ENCODE results near the gene XRRA1. TPM values are rescaled to one million over a fixed set of nuclear protein-coding genes. Genes with fewer than 3 reads are reported as not detected.

Gene XRRA1
- total RNA-seq, 1 experiment from 2014 or later = 1.1 TPM

GRCh38 chr11:74957937-74958629 is 9.2 kb upstream of the XRRA1 start:
- H3K27me3 ChIP-seq = no peaks in the 10 kb centered on the region
- no peak for DNase-seq
- no peak overlapping the region for H3K4me3 ChIP-seq
- H3K9me3 ChIP-seq = no peaks in the 10 kb centered on the region
- H3K36me3 ChIP-seq = peaks cover 48% of the 10 kb centered on the region

GRCh38 chr11:74956397-74957015 is 7.6 kb upstream of the XRRA1 start:
- no peak overlapping the region for H3K4me3 ChIP-seq
- H3K27me3 ChIP-seq = no peaks in the 10 kb centered on the region
- H3K36me3 ChIP-seq = peaks cover 49% of the 10 kb centered on the region
- H3K9me3 ChIP-seq = no peaks in the 10 kb centered on the region
- no peak for DNase-seq

- Histone ChIP-seq H3K27me3 (no peaks in the 10 kb centered on the region), H3K9me3 (no peaks in the 10 kb centered on the region), H3K4me3 (no peak overlapping the region), H3K36me3 (peaks cover 45% of the 10 kb centered on the region)
- no peak for DNase-seq
These were observed 5.3 kb upstream of the XRRA1 start for GRCh38 chr11:74954199-74954598.

- DNase-seq = no peak
- no peaks in the 10 kb centered on the region for H3K9me3 ChIP-seq
- no peak overlapping the region for H3K4me3 ChIP-seq
- H3K36me3 ChIP-seq = peaks cover 45% of the 10 kb centered on the region
- no peaks in the 10 kb centered on the region for H3K27me3 ChIP-seq
These were observed 4.6 kb upstream of the XRRA1 start for GRCh38 chr11:74953451-74953850.

- Histone ChIP-seq H3K27me3 (no peaks in the 10 kb centered on the region), H3K9me3 (no peaks in the 10 kb centered on the region), H3K36me3 (peaks cover 39% of the 10 kb centered on the region), H3K4me3 (no peak overlapping the region)
- no peak for DNase-seq
These were observed 3.9 kb upstream of the XRRA1 start for GRCh38 chr11:74952752-74953151.

- DNase-seq = no peak
- no peak overlapping the region for H3K4me3 ChIP-seq
- H3K27me3 ChIP-seq = no peaks in the 10 kb centered on the region
- H3K9me3 ChIP-seq = no peaks in the 10 kb centered on the region
- H3K36me3 ChIP-seq = peaks cover 35% of the 10 kb centered on the region
These were observed 2.3 kb upstream of the XRRA1 start for GRCh38 chr11:74951226-74951625.

GRCh38 chr11:74950374-74950969 is 1.6 kb upstream of the XRRA1 start:
- Histone ChIP-seq H3K36me3 (peaks cover 35% of the 10 kb centered on the region), H3K27me3 (no peaks in the 10 kb centered on the region), H3K4me3 (peak overlapping the region; percentile 92), H3K9me3 (no peaks in the 10 kb centered on the region)
- DNase-seq = no peak

GRCh38 chr11:74949753-74950137 is 854 bp upstream of the XRRA1 start:
- Histone ChIP-seq H3K36me3 (peaks cover 32% of the 10 kb centered on the region), H3K9me3 (no peaks in the 10 kb centered on the region), H3K4me3 (peak overlapping the region; percentile 92), H3K27me3 (no peaks in the 10 kb centered on the region)
- no peak for DNase-seq

- peak overlapping the region; percentile 92 for H3K4me3 ChIP-seq
- DNase-seq = peak; percentile 1
- H3K36me3 ChIP-seq = peaks cover 27% of the 10 kb centered on the region
- H3K27me3 ChIP-seq = no peaks in the 10 kb centered on the region
- H3K9me3 ChIP-seq = no peaks in the 10 kb centered on the region
These were observed 369 bp downstream of the XRRA1 start for GRCh38 chr11:74948546-74948897.

- DNase-seq = no peak
- no peaks in the 10 kb centered on the region for H3K9me3 ChIP-seq
- H3K36me3 ChIP-seq = peaks cover 10% of the 10 kb centered on the region
These were observed 6.7 kb downstream of the XRRA1 start for GRCh38 chr11:74942073-74942759.

GRCh38 chr11:74941492-74941891 is 7.4 kb downstream of the XRRA1 start:
- H3K9me3 ChIP-seq = no peaks in the 10 kb centered on the region
- peaks cover 11% of the 10 kb centered on the region for H3K36me3 ChIP-seq
- no peaks in the 10 kb centered on the region for H3K27me3 ChIP-seq
- H3K4me3 ChIP-seq = no peak overlapping the region
- no peak for DNase-seq

More at GRCh38 chr11:74942073-74942759, 6.7 kb downstream of the XRRA1 start:
- Histone ChIP-seq H3K27me3 (no peaks in the 10 kb centered on the region), H3K4me3 (no peak overlapping the region)

GRCh38 chr11:74937696-74938475 is 11.0 kb downstream of the XRRA1 start:
- peak; percentile 2 for DNase-seq

GRCh38 chr11:74936976-74937375 is 11.9 kb downstream of the XRRA1 start:
- Histone ChIP-seq H3K9me3 (no peaks in the 10 kb centered on the region), H3K27me3 (no peaks in the 10 kb centered on the region), H3K36me3 (peaks cover 13% of the 10 kb centered on the region), H3K4me3 (no peak overlapping the region)
- DNase-seq = no peak

More at GRCh38 chr11:74937696-74938475, 11.0 kb downstream of the XRRA1 start:
- Histone ChIP-seq H3K9me3 (no peaks in the 10 kb centered on the region), H3K4me3 (no peak overlapping the region), H3K27me3 (no peaks in the 10 kb centered on the region), H3K36me3 (peaks cover 13% of the 10 kb centered on the region)

GRCh38 chr11:74936087-74936486 is 12.8 kb downstream of the XRRA1 start:
- Histone ChIP-seq H3K27me3 (no peaks in the 10 kb centered on the region), H3K4me3 (no peak overlapping the region), H3K36me3 (peaks cover 18% of the 10 kb centered on the region), H3K9me3 (no peaks in the 10 kb centered on the region)
- DNase-seq = no peak

- Histone ChIP-seq H3K9me3 (no peaks in the 10 kb centered on the region), H3K4me3 (no peak overlapping the region), H3K36me3 (peaks cover 15% of the 10 kb centered on the region), H3K27me3 (no peaks in the 10 kb centered on the region)
- no peak for DNase-seq
These were observed 13.6 kb downstream of the XRRA1 start for GRCh38 chr11:74935285-74935684.

GRCh38 chr11:74933765-74934164 is 15.1 kb downstream of the XRRA1 start:
- Histone ChIP-seq H3K36me3 (peaks cover 15% of the 10 kb centered on the region), H3K4me3 (no peak overlapping the region)

GRCh38 chr11:74932797-74933196 is 16.1 kb downstream of the XRRA1 start:
- Histone ChIP-seq H3K27me3 (no peaks in the 10 kb centered on the region), H3K36me3 (peaks cover 15% of the 10 kb centered on the region), H3K4me3 (no peak overlapping the region), H3K9me3 (no peaks in the 10 kb centered on the region)
- DNase-seq = peak; percentile 19

More at GRCh38 chr11:74933765-74934164, 15.1 kb downstream of the XRRA1 start:
- Histone ChIP-seq H3K9me3 (no peaks in the 10 kb centered on the region), H3K27me3 (no peaks in the 10 kb centered on the region)
- no peak for DNase-seq
